CD4-positive, alpha-beta T cell (primary cell): ENCODE results near the gene HOXB8. TPM values are rescaled to one million over a fixed set of nuclear protein-coding genes. Genes with fewer than 3 reads are reported as not detected.

Source experiments
- ATAC-seq: fragments of 200-7000 bp; cut with Tn5 transposase; one replicate; pipeline ENCODE4 v1.10.0; 2022; ENCODE audit warnings: mild to moderate bottlenecking; ENCODE audit not compliant: poor library complexity
- CTCF ChIA-PET: fragments of 350-600 bp; sonication (Branson Sonifier 250); formaldehyde crosslinking; loops from one replicate; lab custom pipeline; 2021; ENCODE audit warnings: antibody characterized with exemption, inconsistent platforms; lab: Charles Lee
- POLR2A ChIA-PET: fragments of 350-600 bp; sonication (Branson Sonifier 250); formaldehyde crosslinking; loops from one replicate; lab custom pipeline; 2021; ENCODE audit warnings: antibody characterized with exemption, inconsistent platforms; lab: Charles Lee
- DNase-seq, 14 experiments: peaks; one replicate each; pipeline ENCODE4 v3.0.0-alpha.2; 2013 to 2020; ENCODE audit warnings: mixed read lengths in 2 of 14
- H3K27ac ChIP-seq, 2 donors: one replicate each; pipeline versions ENCODE4 v1.5.1 to v1.7.0; 2013; ENCODE audit warnings: low read length in 2 of 2, low read depth in 1 of 2, mild to moderate bottlenecking in 1 of 2
- H3K27me3 ChIP-seq, 2 experiments: 1 replicate in 1 of 2; 2 replicates in 1 of 2; pipeline versions ENCODE4 v1.6.1 to v1.7.0; 2013; ENCODE audit warnings: low read length in 2 of 2, control low read depth in 1 of 2, mild to moderate bottlenecking in 1 of 2, moderate library complexity in 1 of 2; ENCODE audit not compliant: insufficient read depth in 2 of 2, control insufficient read depth in 1 of 2
- H3K36me3 ChIP-seq: one replicate; pipeline ENCODE4 v1.6.1; 2013; ENCODE audit warnings: low read length, control low read depth; ENCODE audit not compliant: insufficient read depth
- H3K4me1 ChIP-seq: one replicate; pipeline ENCODE4 v1.6.1; 2013; ENCODE audit warnings: low read length, control low read depth; ENCODE audit not compliant: insufficient read depth
- H3K4me3 ChIP-seq: one replicate; pipeline ENCODE4 v1.5.1; 2013; ENCODE audit warnings: mild to moderate bottlenecking, low read length, moderate library complexity
- H3K9me3 ChIP-seq, 2 experiments: 1 replicate in 1 of 2; 2 replicates in 1 of 2; pipeline versions ENCODE4 v1.6.1 to v1.7.0; 2013; ENCODE audit warnings: low read length in 2 of 2, mild to moderate bottlenecking in 2 of 2, control low read depth in 1 of 2, moderate library complexity in 1 of 2; ENCODE audit not compliant: control insufficient read depth in 1 of 2, insufficient read depth in 1 of 2
- H3K27ac Mint-ChIP-seq: one replicate; pipeline ENCODE4 v1.8.0; 2020; ENCODE audit warnings: mixed read lengths
- H3K27me3 Mint-ChIP-seq: one replicate; pipeline ENCODE4 v1.8.0; 2021; ENCODE audit warnings: mixed read lengths
- H3K36me3 Mint-ChIP-seq: one replicate; pipeline ENCODE4 v1.8.0; 2021; ENCODE audit warnings: low read depth, mixed read lengths
- H3K4me1 Mint-ChIP-seq: one replicate; pipeline ENCODE4 v1.8.0; 2021; ENCODE audit warnings: low read depth, mixed read lengths
- H3K4me3 Mint-ChIP-seq: one replicate; pipeline ENCODE4 v1.8.0; 2020; ENCODE audit warnings: mild to moderate bottlenecking, mixed read lengths
- H3K9me3 Mint-ChIP-seq: one replicate; pipeline ENCODE4 v1.8.0; 2020; ENCODE audit warnings: mixed read lengths
- intact Hi-C, 2 experiments: fragments of 100-400 bp; cut with DNase I in 1 of 2; cut with micrococcal nuclease in 1 of 2; formaldehyde crosslinking; loops; one replicate each; pipeline versions ENCODE4 v1.15.1 to v1.9.0; 2023 to 2025; cut with DNase I, micrococcal nuclease
- total RNA-seq, 174 experiments: library from RNA in 2 of 174; stranded (reverse) in 2 of 174; gene quantifications; one replicate each; pipeline ENCODE4 v1.2.3 and lab custom pipeline; 2021 to 2026
- TF ChIP-seq, protein P1 (sequence below): fragments of 200-600 bp; IDR thresholded peaks from one replicate; pipeline ENCODE4 v1.8.0; 2022; ENCODE audit warnings: antibody characterized with exemption, mild to moderate bottlenecking

HOXB8 gene
- total RNA-seq, 2 experiments from 2014 or later, result not detected

GRCh38 chr17:48579760-48580554 lies 35.1 kb downstream of the HOXB8 start:
- Histone ChIP-seq H3K4me1 (peaks cover 64% of the 10 kb centered on the region), H3K27me3 (peaks cover 43 to 53% of the 10 kb centered on the region in 2 experiments), H3K9me3 (peaks cover 0 to 3% of the 10 kb centered on the region in 2 experiments), H3K27ac (no peak overlapping the region), H3K36me3 (no peaks in the 10 kb centered on the region), H3K4me3 (no peak overlapping the region)
- DNase-seq (no peak), ATAC-seq (no peak)
- Mint-ChIP-seq H3K4me3 (peak overlapping the region; percentile 92), H3K4me1 (peaks cover 61% of the 10 kb centered on the region), H3K27ac (no peak overlapping the region), H3K36me3 (no peaks in the 10 kb centered on the region), H3K27me3 (peaks cover 83% of the 10 kb centered on the region), H3K9me3 (no peaks in the 10 kb centered on the region)
- ChIA-PET POLR2A (no interaction called here), CTCF (no interaction called here)
- intact Hi-C loops, result no loop called here
- TF ChIP-seq, protein P1, sequence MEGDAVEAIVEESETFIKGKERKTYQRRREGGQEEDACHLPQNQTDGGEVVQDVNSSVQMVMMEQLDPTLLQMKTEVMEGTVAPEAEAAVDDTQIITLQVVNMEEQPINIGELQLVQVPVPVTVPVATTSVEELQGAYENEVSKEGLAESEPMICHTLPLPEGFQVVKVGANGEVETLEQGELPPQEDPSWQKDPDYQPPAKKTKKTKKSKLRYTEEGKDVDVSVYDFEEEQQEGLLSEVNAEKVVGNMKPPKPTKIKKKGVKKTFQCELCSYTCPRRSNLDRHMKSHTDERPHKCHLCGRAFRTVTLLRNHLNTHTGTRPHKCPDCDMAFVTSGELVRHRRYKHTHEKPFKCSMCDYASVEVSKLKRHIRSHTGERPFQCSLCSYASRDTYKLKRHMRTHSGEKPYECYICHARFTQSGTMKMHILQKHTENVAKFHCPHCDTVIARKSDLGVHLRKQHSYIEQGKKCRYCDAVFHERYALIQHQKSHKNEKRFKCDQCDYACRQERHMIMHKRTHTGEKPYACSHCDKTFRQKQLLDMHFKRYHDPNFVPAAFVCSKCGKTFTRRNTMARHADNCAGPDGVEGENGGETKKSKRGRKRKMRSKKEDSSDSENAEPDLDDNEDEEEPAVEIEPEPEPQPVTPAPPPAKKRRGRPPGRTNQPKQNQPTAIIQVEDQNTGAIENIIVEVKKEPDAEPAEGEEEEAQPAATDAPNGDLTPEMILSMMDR, result no peak

- Histone ChIP-seq H3K27me3 (peaks cover 42 to 51% of the 10 kb centered on the region in 2 experiments), H3K36me3 (no peaks in the 10 kb centered on the region), H3K27ac (no peak overlapping the region), H3K4me3 (peak overlapping the region; percentile 84), H3K4me1 (peaks cover 61% of the 10 kb centered on the region), H3K9me3 (peaks cover 0 to 3% of the 10 kb centered on the region in 2 experiments)
- ChIA-PET CTCF (no interaction called here), POLR2A (no interaction called here)
- DNase-seq (no peak), ATAC-seq (no peak)
- no peaks in the 10 kb centered on the region for H3K9me3 Mint-ChIP-seq
- no peak overlapping the region for H3K27ac Mint-ChIP-seq
- H3K27me3 Mint-ChIP-seq, result peaks cover 83% of the 10 kb centered on the region
- no peaks in the 10 kb centered on the region for H3K36me3 Mint-ChIP-seq
- TF ChIP-seq, protein P1, result no peak
- H3K4me1 Mint-ChIP-seq, result peaks cover 59% of the 10 kb centered on the region
- intact Hi-C loops, result no loop called here
- H3K4me3 Mint-ChIP-seq, result peak overlapping the region; percentile 92
These were observed 35.7 kb downstream of the HOXB8 start for GRCh38 chr17:48579471-48579759.

DNA sequence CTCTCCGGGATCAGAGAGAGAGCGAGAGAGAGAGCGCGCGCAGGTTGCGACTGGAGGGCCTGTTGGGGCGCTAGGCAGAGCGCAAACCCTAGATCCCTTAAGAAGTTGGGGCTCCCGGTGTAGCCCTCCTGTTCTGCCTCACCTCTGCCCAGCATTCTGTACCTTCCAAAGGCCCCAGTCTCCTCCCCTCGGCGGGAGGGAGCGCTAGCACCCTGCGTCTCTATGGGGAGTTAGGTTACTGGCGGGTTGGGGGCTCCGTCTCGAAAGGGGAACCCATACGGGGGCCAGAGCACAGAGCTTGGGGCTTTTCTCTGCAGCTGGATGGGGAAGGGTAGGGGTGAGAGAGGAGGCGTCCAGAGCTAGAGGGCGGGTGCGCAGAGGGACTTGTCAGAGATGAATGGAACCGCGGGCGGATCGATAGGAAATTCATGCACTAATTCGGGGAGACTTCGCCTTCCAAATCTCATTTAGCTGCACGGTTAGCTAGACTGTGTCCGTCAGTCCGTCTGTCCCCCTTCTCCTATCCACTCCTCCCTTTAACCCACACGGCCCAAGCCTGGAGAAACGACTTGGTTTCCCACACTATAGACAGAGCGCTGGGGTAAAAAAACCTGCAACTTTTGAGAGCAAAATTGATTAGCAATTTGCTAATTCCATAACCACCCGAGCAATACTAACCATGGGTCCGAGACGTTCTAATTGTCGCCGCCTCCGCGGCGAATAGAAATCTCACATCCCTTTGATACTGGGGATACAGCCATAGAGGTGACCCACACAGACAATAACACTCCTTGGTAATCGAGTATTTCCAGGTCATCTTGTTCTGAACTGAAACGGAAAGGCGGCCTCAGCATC lies 36.2 kb downstream of the HOXB8 start:
- peaks cover 0 to 3% of the 10 kb centered on the region in 2 experiments for H3K9me3 ChIP-seq
- Mint-ChIP-seq H3K36me3 (no peaks in the 10 kb centered on the region), H3K9me3 (no peaks in the 10 kb centered on the region), H3K4me1 (peaks cover 59% of the 10 kb centered on the region), H3K4me3 (peak overlapping the region; percentile 92), H3K27me3 (peaks cover 83% of the 10 kb centered on the region), H3K27ac (no peak overlapping the region)
- CTCF ChIA-PET, result no interaction called here
- H3K4me3 ChIP-seq, result peak overlapping the region; percentile 84
- peak; percentile 57 for ATAC-seq
- POLR2A ChIA-PET, result no interaction called here
- peaks cover 61% of the 10 kb centered on the region for H3K4me1 ChIP-seq
- intact Hi-C loops, result no loop called here
- TF ChIP-seq, protein P1, result no peak
- peaks cover 42 to 51% of the 10 kb centered on the region in 2 experiments for H3K27me3 ChIP-seq
- H3K27ac ChIP-seq, result peak overlapping the region in 1 of 2 donors; percentile 36
- no peaks in the 10 kb centered on the region for H3K36me3 ChIP-seq
- DNase-seq, result no peak
